ENCODE results near the gene SHMT2. TPM values are rescaled to one million over a fixed set of nuclear protein-coding genes. Genes with fewer than 3 reads are reported as not detected.

SHMT2 gene
- total and polyA plus RNA-seq, 2 experiments from 2014 or later, result 59.9 to 110 TPM

DNA sequence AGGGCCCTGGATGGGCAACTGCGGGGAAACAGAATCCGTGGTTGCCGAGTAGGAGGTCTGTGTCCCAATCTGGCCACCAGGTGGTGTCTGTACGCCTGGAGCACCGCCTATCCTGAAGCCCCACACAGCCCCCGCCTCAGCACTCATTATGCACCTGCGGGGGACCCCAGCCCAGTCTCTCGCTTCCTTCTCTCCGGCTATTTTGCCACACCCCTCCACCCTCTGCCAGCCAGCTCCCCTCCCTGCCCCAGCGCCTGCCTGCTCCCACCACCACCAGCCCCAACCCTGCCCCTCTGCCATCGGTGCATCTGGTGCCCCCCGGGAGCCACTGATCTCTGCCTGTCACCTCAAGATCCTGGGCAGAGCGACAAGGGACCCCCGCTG is 15.1 kb upstream of the SHMT2 start:
- H3K4me3 ChIP-seq, result no peak overlapping the region
- H3K9me3 ChIP-seq (ENCODE audit: low read depth), result no peaks in the 10 kb centered on the region
- peaks cover 9% of the 10 kb centered on the region for H3K36me3 ChIP-seq
- TF ChIP-seq, protein P1, sequence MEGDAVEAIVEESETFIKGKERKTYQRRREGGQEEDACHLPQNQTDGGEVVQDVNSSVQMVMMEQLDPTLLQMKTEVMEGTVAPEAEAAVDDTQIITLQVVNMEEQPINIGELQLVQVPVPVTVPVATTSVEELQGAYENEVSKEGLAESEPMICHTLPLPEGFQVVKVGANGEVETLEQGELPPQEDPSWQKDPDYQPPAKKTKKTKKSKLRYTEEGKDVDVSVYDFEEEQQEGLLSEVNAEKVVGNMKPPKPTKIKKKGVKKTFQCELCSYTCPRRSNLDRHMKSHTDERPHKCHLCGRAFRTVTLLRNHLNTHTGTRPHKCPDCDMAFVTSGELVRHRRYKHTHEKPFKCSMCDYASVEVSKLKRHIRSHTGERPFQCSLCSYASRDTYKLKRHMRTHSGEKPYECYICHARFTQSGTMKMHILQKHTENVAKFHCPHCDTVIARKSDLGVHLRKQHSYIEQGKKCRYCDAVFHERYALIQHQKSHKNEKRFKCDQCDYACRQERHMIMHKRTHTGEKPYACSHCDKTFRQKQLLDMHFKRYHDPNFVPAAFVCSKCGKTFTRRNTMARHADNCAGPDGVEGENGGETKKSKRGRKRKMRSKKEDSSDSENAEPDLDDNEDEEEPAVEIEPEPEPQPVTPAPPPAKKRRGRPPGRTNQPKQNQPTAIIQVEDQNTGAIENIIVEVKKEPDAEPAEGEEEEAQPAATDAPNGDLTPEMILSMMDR (IDR thresholded peaks at IDR 0.05; ENCODE audit: low read depth, low read length), result peak; percentile 65
- H3K27ac ChIP-seq, result no peak overlapping the region
- H3K27me3 ChIP-seq, result peaks cover 58% of the 10 kb centered on the region
- DNase-seq (ENCODE audit: low read depth in 1 of 2, low spot score in 1 of 2), result peak; percentile 60 to 76
- H3K4me1 ChIP-seq (ENCODE audit: low read depth), result no peaks in the 10 kb centered on the region

DNA sequence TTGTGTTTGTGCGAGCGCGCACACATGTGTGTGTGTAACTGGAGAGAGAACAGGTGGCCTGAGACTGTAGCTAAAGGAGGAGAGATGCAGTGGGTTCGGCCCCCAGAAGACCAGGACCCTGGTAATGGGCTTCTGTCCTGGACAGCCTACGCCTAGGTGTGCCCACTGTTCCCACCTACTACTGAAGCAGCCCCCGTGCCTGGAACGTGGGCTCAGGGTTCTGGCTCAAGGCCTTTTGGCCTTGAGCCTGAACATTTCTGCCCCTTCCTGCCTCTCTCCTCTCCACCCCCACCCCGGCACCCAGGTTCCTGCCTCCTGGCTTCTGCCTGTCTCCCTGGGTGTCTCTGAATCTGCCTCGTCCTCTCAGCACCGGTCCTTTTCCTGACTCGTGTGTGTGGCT is 14.4 kb upstream of the SHMT2 start:
- H3K27me3 ChIP-seq, result peaks cover 65% of the 10 kb centered on the region
- no peak overlapping the region for H3K4me3 ChIP-seq
- H3K27ac ChIP-seq, result no peak overlapping the region
- H3K4me1 ChIP-seq (ENCODE audit: low read depth), result no peaks in the 10 kb centered on the region
- H3K9me3 ChIP-seq (ENCODE audit: low read depth), result no peaks in the 10 kb centered on the region
- peaks cover 4% of the 10 kb centered on the region for H3K36me3 ChIP-seq
- TF ChIP-seq, protein P1 (IDR thresholded peaks at IDR 0.05; ENCODE audit: low read depth, low read length), result no peak
- no peak for DNase-seq (ENCODE audit: low read depth in 1 of 2, low spot score in 1 of 2)

DNA sequence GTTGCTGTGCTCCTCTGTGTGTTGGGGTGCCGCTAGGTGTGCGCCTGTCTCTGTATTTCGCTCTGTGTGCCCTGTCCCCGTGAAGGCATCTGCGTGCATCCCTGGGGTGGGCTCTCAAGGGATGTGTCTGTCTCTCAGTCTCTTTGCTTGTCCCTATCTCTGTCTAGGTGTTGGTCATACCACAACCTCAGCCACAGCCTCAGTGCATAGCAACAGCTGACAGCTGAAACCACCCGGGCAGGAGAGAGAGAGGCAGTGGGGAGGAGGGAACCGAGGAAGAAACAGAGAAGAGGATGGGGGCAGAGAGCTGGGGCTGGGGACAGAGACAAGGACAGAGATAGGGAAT is 13.9 kb upstream of the SHMT2 start:
- peaks cover 3% of the 10 kb centered on the region for H3K36me3 ChIP-seq
- no peak overlapping the region for H3K4me3 ChIP-seq
- H3K27ac ChIP-seq, result no peak overlapping the region
- TF ChIP-seq, protein P1 (IDR thresholded peaks at IDR 0.05; ENCODE audit: low read depth, low read length), result no peak
- DNase-seq (ENCODE audit: low read depth in 1 of 2, low spot score in 1 of 2), result no peak
- H3K4me1 ChIP-seq (ENCODE audit: low read depth), result no peaks in the 10 kb centered on the region
- peaks cover 71% of the 10 kb centered on the region for H3K27me3 ChIP-seq
- H3K9me3 ChIP-seq (ENCODE audit: low read depth), result no peaks in the 10 kb centered on the region

DNA sequence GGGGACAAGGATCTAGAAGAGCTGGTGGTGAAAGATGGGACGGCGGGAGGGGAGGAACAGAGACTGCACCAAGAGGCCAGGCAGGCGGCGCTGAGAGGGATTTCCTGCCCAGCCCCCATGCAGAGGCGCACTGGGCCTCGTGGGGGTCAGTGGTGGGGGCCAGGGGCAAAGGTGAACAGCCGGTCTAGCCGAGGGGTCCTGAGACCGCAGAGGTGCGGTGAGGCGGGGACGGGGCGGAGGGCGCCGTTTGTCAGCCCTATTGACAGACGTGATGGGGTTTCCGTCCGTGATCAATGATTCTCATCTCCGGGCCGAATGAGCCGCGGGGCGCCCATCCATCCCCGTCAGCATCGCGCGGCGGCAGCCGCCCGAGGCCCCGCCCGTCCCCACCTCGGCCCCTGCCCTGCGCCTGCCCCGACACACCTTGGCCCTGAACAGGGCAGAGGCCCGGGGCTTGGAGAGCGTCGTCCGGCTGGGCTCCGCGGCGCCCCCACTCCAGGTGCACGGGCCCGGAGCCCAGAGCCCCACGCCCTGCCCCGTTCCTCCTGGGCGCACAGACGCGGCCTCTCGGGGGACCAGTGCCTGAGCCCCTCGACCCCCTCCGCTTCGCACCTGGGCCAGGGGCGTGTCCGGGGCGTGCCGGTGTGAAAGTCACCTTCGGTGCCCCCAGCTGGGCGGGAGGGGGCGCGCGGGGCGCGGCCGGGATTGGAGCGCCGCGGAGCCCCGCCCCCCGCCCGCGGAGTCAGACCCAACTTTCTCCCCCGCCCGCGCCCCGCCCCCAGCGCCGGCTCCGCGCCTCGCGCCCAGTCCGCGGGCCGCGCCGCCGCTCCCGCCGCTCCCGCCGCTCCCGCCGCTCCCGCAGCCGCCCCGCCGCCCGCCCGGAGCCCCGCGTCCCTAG is 13.2 kb upstream of the SHMT2 start, which contains the start of gene NXPH4:
NXPH4 (plus strand) TSS at position 781 of the 898 bp plus-strand sequence. CDS start 176 bp downstream, outside the sequence.
- peaks cover 77% of the 10 kb centered on the region for H3K27me3 ChIP-seq
- peak within 1 kb of the TSS; percentile 31 for H3K4me3 ChIP-seq
- TF ChIP-seq, protein P1 (IDR thresholded peaks at IDR 0.05; ENCODE audit: low read depth, low read length), result no peak
- H3K36me3 ChIP-seq, result no peaks in the 10 kb centered on the region
- no peak within 1 kb of the TSS for H3K27ac ChIP-seq
- DNase-seq (ENCODE audit: low read depth in 1 of 2, low spot score in 1 of 2), result peak in 1 of 2 donors; percentile 45
- no peaks in the 10 kb centered on the region for H3K9me3 ChIP-seq (ENCODE audit: low read depth)
- no peaks in the 10 kb centered on the region for H3K4me1 ChIP-seq (ENCODE audit: low read depth)

DNA sequence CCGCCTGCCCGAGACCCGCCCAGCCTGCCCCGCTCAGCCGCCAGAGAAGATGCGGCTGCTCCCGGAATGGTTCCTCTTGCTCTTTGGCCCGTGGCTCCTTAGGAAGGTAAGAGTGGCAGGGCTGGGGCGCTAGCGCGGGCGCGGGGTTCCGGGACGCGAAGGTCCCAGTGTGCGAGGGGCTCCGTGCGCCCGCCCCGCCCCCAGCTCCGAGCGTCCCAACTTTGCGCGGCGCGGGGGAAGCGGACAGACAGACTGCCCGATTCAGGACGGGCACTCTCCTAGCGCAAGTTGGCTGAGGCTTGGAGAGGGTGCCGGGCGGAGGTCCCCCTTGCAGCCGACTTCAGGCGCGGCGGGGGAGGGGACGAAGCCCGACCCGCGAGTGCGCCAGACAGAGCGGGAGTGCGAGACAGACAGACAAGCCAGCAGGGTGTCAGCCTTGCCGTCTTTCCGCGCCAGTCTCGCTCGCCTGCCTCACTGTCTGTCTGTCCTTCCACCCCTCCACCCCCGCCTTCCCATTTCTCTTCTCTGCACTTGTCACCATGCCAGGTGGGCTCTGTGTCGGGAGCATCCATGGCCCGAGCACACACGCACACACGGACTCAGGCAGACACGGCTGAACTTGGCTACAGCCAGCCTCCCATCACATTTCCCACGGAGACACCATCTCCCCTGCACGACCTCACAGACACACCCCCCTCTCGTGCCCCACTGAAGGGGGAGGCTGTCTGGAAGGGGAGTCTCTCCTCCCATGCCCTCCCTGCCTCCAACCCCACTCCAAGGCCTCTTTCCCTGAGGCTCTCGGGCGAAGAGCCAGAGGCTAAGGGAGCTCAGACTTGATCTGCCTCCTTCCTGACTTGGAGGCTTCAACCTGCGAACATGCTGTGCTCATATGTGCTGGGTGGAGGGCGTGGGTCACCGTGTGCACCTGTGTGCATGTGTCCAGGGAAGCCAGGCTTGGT is 12.3 kb upstream of the SHMT2 start:
- TF ChIP-seq, protein P1 (IDR thresholded peaks at IDR 0.05; ENCODE audit: low read depth, low read length), result no peak
- H3K36me3 ChIP-seq, result no peaks in the 10 kb centered on the region
- H3K27me3 ChIP-seq, result peaks cover 86% of the 10 kb centered on the region
- no peaks in the 10 kb centered on the region for H3K4me1 ChIP-seq (ENCODE audit: low read depth)
- H3K9me3 ChIP-seq (ENCODE audit: low read depth), result no peaks in the 10 kb centered on the region
- no peak overlapping the region for H3K27ac ChIP-seq
- H3K4me3 ChIP-seq, result peak overlapping the region; percentile 31
- DNase-seq (ENCODE audit: low read depth in 1 of 2, low spot score in 1 of 2), result no peak

Measured in cardiac muscle cell (in vitro differentiated cells and primary cell).